Gastroesophageal sphincter (tissue), 4 donors: Measurements from ENCODE around the gene YY1. TPM values are rescaled to one million over a fixed set of nuclear protein-coding genes. Genes with fewer than 3 reads are reported as not detected.

Experiments
- ATAC-seq: fragments of 150-250 bp; one replicate; pipeline ENCODE4 v1.9.1; 2016; ENCODE audit warnings: mild to moderate bottlenecking, moderate library complexity
- H3K27ac ChIP-seq, 4 donors: fragments of 200-600 bp; sonication (generic) in 3 of 4; 1 replicate in 3 of 4; 2 replicates in 1 of 4; pipeline ENCODE4 v1.5.1; 2016 to 2019
- H3K27me3 ChIP-seq: fragments of 200-600 bp; sonication (generic); one replicate; pipeline ENCODE4 v1.5.1; 2019
- H3K36me3 ChIP-seq, 2 donors: fragments of 200-600 bp; sonication (generic); one replicate each; pipeline ENCODE4 v1.5.1; 2019; ENCODE audit warnings: control low read depth in 1 of 2
- H3K4me1 ChIP-seq, 3 donors: fragments of 200-600 bp; sonication (generic); 1 replicate in 2 of 3; 2 replicates in 1 of 3; pipeline ENCODE4 v1.5.1; 2016 to 2019; ENCODE audit warnings: control low read depth in 2 of 3
- H3K4me3 ChIP-seq, 2 donors: fragments of 200-600 bp; sonication (generic); one replicate each; pipeline ENCODE4 v1.5.1; 2019; ENCODE audit warnings: mild to moderate bottlenecking in 1 of 2, moderate library complexity in 1 of 2
- H3K9me3 ChIP-seq, 3 donors: fragments of 200-600 bp; sonication (generic); one replicate each; pipeline ENCODE4 v1.5.1; 2017 to 2019; ENCODE audit warnings: control low read depth in 2 of 3
- EP300 ChIP-seq: sonication (generic); formaldehyde crosslinking; IDR thresholded peaks from one replicate; pipeline ENCODE4 v1.6.1; 2017; ENCODE audit warnings: antibody characterized with exemption, mild to moderate bottlenecking
- POLR2A ChIP-seq, 2 donors: fragments of 450-650 bp; IDR thresholded peaks; one replicate each; pipeline ENCODE4 v1.6.1; 2017; ENCODE audit warnings: antibody characterized with exemption in 2 of 2, mild to moderate bottlenecking in 2 of 2, moderate library complexity in 1 of 2
- POLR2AphosphoS5 ChIP-seq: sonication (generic); formaldehyde crosslinking; IDR thresholded peaks from one replicate; pipeline ENCODE4 v1.6.1; 2017; ENCODE audit warnings: antibody characterized with exemption
- WGBS, 2 donors: methylation state at CpG; one replicate each; pipeline ENCODE4 v1.1.5; 2018; ENCODE audit warnings: low coverage in 1 of 2; 5-methylcytosine and 5-hydroxymethylcytosine counted together
- total RNA-seq, 4 donors: library from RNA; depleted of rRNA; stranded (reverse); fragments of >200 nt; gene quantifications; one replicate each; pipeline ENCODE4 v1.1.0, GENCODE V29; 2016
- TF ChIP-seq, protein P1 (sequence below), 4 experiments: fragments of 200-600 bp in 2 of 4; fragments of 450-650 bp in 2 of 4; sonication (generic) in 1 of 4; IDR thresholded peaks; one replicate each; pipeline ENCODE4 v1.5.1; 2017 to 2019; ENCODE audit warnings: antibody characterized with exemption in 4 of 4, mild to moderate bottlenecking in 2 of 4, moderate library complexity in 2 of 4

Gene YY1
- total RNA-seq, 4 donors from 2014 or later, result 55.1 to 76.3 (median 62.5) TPM

DNA sequence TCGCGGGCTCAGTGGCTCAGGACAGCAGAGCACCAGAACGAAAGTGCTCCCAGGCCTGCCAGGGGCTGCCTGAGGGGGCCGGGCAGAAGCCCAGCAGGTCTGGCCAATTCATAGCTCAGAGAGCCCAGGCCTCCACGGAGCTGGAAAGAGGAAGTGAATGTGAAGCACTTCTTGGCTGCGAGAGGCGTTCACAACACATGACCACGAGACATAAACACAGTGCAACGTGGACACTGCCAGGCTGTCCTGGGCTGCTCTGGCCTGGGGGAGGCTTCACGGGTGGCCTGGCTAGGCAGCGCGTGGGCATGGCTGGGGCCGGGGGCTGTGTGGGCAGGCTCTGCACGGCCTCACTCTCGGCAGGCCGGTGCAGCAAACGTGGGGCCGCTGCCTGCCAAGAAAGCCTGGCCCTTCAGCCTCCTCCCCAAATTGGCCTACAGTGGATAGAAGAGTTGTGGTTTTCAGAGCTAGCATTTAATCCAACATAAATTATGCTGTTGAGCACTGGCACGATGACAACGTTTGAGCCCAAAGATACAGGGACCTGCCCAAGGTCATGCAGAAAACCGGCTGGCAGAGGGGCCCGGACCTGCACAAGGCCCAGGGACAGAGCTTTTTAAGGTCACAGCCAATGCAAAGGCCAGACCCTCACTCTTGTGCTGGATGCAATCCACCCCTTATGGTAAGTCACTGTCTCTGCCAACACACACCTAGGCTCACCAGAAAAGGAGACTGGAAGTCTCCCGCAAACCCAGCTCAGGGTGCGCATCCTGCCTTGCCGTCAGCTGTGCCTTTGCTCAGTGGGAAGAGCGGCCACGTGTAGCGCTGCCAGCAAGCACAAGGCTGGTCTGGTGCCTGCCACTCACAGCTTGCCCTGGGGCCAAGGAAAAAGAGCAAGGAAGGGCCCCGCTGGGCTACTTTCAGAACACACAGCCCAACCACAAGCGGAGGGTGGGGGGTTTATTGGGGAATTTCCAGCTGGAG is 58.7 kb downstream of the YY1 start:
- Histone ChIP-seq H3K27me3 (no peaks in the 10 kb centered on the region), H3K4me3 (peak overlapping the region in 1 of 2 donors; percentile 32), H3K4me1 (peaks cover 0 to 71% (median 17%) of the 10 kb centered on the region in 3 donors), H3K36me3 (peaks cover 0 to 23% of the 10 kb centered on the region in 2 donors), H3K9me3 (no peaks in the 10 kb centered on the region), H3K27ac (peak overlapping the region; percentile 45 to 82 (median 78))
- 5 to 17% methylated on average over 2 to 4 of the region's 30 CpGs for WGBS, 2 donors
- peak; percentile 92 for ATAC-seq
- TF ChIP-seq POLR2AphosphoS5, result peak; percentile 83
- TF ChIP-seq, protein P1, sequence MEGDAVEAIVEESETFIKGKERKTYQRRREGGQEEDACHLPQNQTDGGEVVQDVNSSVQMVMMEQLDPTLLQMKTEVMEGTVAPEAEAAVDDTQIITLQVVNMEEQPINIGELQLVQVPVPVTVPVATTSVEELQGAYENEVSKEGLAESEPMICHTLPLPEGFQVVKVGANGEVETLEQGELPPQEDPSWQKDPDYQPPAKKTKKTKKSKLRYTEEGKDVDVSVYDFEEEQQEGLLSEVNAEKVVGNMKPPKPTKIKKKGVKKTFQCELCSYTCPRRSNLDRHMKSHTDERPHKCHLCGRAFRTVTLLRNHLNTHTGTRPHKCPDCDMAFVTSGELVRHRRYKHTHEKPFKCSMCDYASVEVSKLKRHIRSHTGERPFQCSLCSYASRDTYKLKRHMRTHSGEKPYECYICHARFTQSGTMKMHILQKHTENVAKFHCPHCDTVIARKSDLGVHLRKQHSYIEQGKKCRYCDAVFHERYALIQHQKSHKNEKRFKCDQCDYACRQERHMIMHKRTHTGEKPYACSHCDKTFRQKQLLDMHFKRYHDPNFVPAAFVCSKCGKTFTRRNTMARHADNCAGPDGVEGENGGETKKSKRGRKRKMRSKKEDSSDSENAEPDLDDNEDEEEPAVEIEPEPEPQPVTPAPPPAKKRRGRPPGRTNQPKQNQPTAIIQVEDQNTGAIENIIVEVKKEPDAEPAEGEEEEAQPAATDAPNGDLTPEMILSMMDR (IDR thresholded peaks at IDR 0.05), result no peak

DNA sequence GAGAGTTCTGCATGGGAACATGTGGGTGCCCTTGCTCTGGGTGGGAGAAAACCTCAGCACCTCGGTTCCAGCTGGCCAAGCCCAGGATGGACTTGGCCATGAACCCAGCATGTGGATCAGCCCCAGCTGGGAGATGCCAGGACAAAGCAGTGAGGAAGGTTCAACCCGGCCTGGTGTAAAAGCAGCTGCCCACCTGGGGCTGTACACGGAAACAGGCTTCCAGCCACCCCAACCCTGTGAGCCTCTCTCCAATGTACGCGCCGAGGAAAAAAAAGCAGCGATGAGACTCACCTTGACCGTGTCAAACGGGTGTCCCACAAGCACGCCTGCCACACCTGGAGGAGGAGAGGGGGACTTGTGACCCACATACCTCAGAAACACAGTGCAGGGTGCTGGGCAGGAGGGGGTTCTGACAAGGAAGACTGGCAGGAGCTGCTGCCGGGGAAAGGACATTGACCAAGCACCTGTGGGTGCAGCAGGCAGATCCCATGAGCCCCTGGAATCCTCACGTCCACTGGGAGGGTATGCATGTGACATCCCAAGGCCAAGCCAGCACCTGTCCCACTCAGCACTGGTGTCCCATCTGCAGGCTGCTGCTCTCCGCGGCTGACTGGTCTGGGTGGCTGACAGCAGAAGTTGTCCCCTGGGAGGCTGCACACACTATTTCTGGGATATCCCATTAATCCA is 59.8 kb downstream of the YY1 start:
- H3K4me1 ChIP-seq, result peaks cover 0 to 78% (median 17%) of the 10 kb centered on the region in 3 donors

DNA sequence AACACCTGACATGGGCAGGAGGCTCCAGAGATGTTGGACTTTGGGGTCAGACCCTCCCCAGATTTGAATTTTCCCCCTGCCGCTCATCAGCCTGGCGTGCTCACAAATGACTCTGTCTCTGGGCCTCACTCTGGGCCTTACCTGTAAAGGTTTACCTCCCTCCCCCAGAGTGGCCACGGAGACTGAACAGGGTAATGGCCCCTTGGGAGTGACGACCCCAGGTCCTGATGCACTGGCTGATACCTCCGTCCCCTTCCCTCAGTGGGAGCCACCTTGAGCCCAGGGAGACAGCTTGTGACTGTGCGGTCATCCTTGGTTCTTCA is 60.3 kb downstream of the YY1 start:
- no peak overlapping the region for H3K27ac ChIP-seq
- peaks cover 0 to 78% (median 16%) of the 10 kb centered on the region in 3 donors for H3K4me1 ChIP-seq
- H3K27me3 ChIP-seq, result no peaks in the 10 kb centered on the region
- no peak for ATAC-seq
- 93% methylated on average over 5 of the region's 6 CpGs; no CpG with 5 or more reads in 1 of the 2 donors for WGBS, 2 donors
- H3K4me3 ChIP-seq, result no peak overlapping the region
- peaks cover 0 to 12% of the 10 kb centered on the region in 2 donors for H3K36me3 ChIP-seq
- no peaks in the 10 kb centered on the region for H3K9me3 ChIP-seq
- TF ChIP-seq EP300 (no peak), POLR2A (IDR thresholded peaks at IDR 0.05) (no peak), POLR2AphosphoS5 (no peak)
- TF ChIP-seq, protein P1 (IDR thresholded peaks at IDR 0.05), result no peak

More for the DNA sequence above, 59.8 kb downstream of the YY1 start:
- H3K9me3 ChIP-seq, result no peaks in the 10 kb centered on the region
- TF ChIP-seq POLR2A (IDR thresholded peaks at IDR 0.05) (no peak), EP300 (no peak), POLR2AphosphoS5 (no peak)
- TF ChIP-seq, protein P1 (IDR thresholded peaks at IDR 0.05), result no peak
- H3K27me3 ChIP-seq, result no peaks in the 10 kb centered on the region
- no CpG with 5 or more reads among the region's 14 CpGs for WGBS, 2 donors
- H3K4me3 ChIP-seq, result no peak overlapping the region
- ATAC-seq, result no peak
- peaks cover 0 to 12% of the 10 kb centered on the region in 2 donors for H3K36me3 ChIP-seq
- peak overlapping the region in 1 of 4 donors; percentile 82 for H3K27ac ChIP-seq

- 0 to 25% methylated on average over 1 to 2 of the region's 2 CpGs for WGBS, 2 donors
- Histone ChIP-seq H3K4me1 (peaks cover 0 to 73% (median 21%) of the 10 kb centered on the region in 3 donors), H3K36me3 (peaks cover 0 to 12% of the 10 kb centered on the region in 2 donors), H3K9me3 (no peaks in the 10 kb centered on the region), H3K27ac (peak overlapping the region in 1 of 4 donors; percentile 13), H3K4me3 (no peak overlapping the region), H3K27me3 (no peaks in the 10 kb centered on the region)
- TF ChIP-seq POLR2A (IDR thresholded peaks at IDR 0.05), result no peak
- TF ChIP-seq POLR2AphosphoS5, result no peak
- TF ChIP-seq EP300, result no peak
- TF ChIP-seq, protein P1 (IDR thresholded peaks at IDR 0.05), result no peak
- ATAC-seq, result no peak
These were observed 63.7 kb downstream of the YY1 start for GRCh38 chr14:100302616-100303015.
